Breast epithelium (tissue), 4 donors: ENCODE data around the gene TRIM15. TPM values are rescaled to one million over a fixed set of nuclear protein-coding genes. Genes with fewer than 3 reads are reported as not detected.
A peak's percentile ranks its signal among the peaks of the same experiment; 100 is the strongest.

Experiments
- DNase-seq, 2 donors: peaks; one replicate each; pipeline ENCODE4 v3.0.0-alpha.2; 2019; ENCODE audit warnings: low spot score in 2 of 2
- H3K27ac ChIP-seq, 2 donors: fragments of 200-600 bp; sonication (generic) in 1 of 2; one replicate each; pipeline ENCODE4 v1.5.1; 2016 to 2019; ENCODE audit warnings: mild to moderate bottlenecking in 1 of 2
- H3K27me3 ChIP-seq, 2 donors: fragments of 200-600 bp; sonication (generic) in 1 of 2; one replicate each; pipeline versions ENCODE4 v1.5.1 to v1.6.0; 2017 to 2019; ENCODE audit warnings: control low read depth in 1 of 2, mild to moderate bottlenecking in 1 of 2
- H3K36me3 ChIP-seq: fragments of 200-600 bp; one replicate; pipeline ENCODE4 v1.5.1; 2019
- H3K4me1 ChIP-seq, 2 donors: fragments of 200-600 bp; sonication (generic); one replicate each; pipeline ENCODE4 v1.5.1; 2016 to 2019; ENCODE audit warnings: control low read depth in 1 of 2
- H3K4me3 ChIP-seq, 3 donors: fragments of 200-600 bp; sonication (generic); 1 replicate in 2 of 3; 2 replicates in 1 of 3; pipeline ENCODE4 v1.5.1; 2016 to 2019; ENCODE audit warnings: mild to moderate bottlenecking in 3 of 3, moderate library complexity in 2 of 3
- H3K9me3 ChIP-seq, 2 donors: fragments of 200-600 bp; sonication (generic) in 1 of 2; one replicate each; pipeline ENCODE4 v1.5.1; 2016 to 2019; ENCODE audit warnings: control low read depth in 1 of 2
- CTCF ChIP-seq, 3 donors: fragments of 450-650 bp; IDR thresholded peaks; one replicate each; pipeline ENCODE4 v1.5.1; 2016 to 2017; ENCODE audit warnings: antibody characterized with exemption in 3 of 3, mild to moderate bottlenecking in 3 of 3, moderate library complexity in 3 of 3
- POLR2A ChIP-seq: fragments of 450-650 bp; IDR thresholded peaks from one replicate; pipeline ENCODE4 v1.6.1; 2016; ENCODE audit warnings: antibody characterized with exemption, mild to moderate bottlenecking, moderate library complexity
- POLR2AphosphoS5 ChIP-seq, 3 donors: sonication (generic); formaldehyde crosslinking; IDR thresholded peaks; one replicate each; pipeline ENCODE4 v1.6.1; 2017; ENCODE audit warnings: antibody characterized with exemption in 3 of 3
- intact Hi-C: fragments of 100-400 bp; cut with DNase I; formaldehyde crosslinking; loops from one replicate; pipeline ENCODE4 v1.15.1; 2023; ENCODE audit warnings: low total_unique reads
- total RNA-seq, 3 donors: library from RNA; depleted of rRNA; stranded (reverse); fragments of >200 nt; gene quantifications; one replicate each; pipeline ENCODE4 v1.1.0, GENCODE V29; 2016

TRIM15 gene
- total RNA-seq, 3 donors from 2014 or later = 0.33 TPM; not detected in 2

DNA sequence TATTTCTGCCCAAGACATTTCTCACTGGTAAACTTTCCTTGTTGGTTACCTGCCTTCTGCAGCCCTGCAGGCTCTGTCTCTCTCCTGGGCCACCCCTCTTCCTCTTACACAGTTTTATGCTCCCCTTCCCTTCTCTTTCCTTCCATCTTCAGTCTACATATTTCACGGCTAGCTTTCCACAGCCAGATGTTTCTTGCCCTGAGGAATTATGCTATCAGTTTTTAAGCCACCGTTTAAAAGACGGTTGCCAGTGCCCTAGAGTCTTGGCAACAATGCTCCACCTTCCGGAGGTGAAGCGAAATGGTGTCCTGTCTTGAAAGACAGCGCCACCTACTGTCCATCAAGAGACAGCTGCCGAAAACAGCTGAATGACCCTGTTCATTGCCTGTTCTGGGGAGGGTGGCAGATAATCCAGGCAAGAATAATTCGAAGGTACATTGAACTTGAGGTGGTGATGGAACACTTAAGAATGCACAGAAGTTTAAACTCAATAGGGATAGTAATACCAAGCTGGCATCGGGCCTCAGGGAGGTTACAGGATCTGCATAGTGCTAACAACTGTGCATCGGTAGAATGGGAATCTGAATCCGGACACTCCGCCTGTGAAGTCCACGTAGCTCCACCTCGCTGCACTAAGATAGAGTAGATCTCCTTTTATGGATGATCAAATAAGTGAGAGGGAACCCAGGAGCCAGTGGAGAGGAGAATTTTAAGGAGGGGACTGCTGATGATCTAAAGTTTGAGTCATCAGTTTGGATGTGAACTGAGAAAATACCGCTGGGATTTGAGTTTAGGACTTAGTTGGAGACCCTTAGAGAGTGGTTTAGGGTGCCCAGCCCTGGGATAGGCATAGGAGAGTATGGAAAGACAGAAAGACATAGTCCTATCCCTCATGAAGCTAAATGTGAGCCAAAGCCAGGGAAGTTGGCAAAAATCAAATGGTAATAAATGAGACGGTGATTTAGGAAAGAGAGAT is 32.2 kb upstream of the TRIM15 start:
- DNase-seq = peak; percentile 61 to 71
- Histone ChIP-seq H3K36me3 (no peaks in the 10 kb centered on the region), H3K27me3 (peaks cover 0 to 49% of the 10 kb centered on the region in 2 donors), H3K4me1 (no peaks in the 10 kb centered on the region), H3K4me3 (peak overlapping the region in 1 of 3 donors; percentile 17), H3K9me3 (no peaks in the 10 kb centered on the region), H3K27ac (no peak overlapping the region)
- peak; percentile 89 to 98 (median 94) for TF ChIP-seq CTCF (IDR thresholded peaks at IDR 0.05)
- peak in 1 of 3 donors; percentile 66 for TF ChIP-seq POLR2AphosphoS5 (IDR thresholded peaks at IDR 0.05)
- TF ChIP-seq POLR2A = no peak
- intact Hi-C loops = no loop called here

- intact Hi-C loops = no loop called here
- H3K4me1 ChIP-seq = no peaks in the 10 kb centered on the region
- H3K9me3 ChIP-seq = no peaks in the 10 kb centered on the region
- H3K27ac ChIP-seq = no peak overlapping the region
- no peak for DNase-seq
- H3K27me3 ChIP-seq = peaks cover 0 to 48% of the 10 kb centered on the region in 2 donors
- no peaks in the 10 kb centered on the region for H3K36me3 ChIP-seq
- H3K4me3 ChIP-seq = no peak overlapping the region
- TF ChIP-seq POLR2A (no peak), CTCF (IDR thresholded peaks at IDR 0.05) (no peak), POLR2AphosphoS5 (IDR thresholded peaks at IDR 0.05) (no peak)
Observed at GRCh38 chr6:30131947-30132497, 31.3 kb upstream of the TRIM15 start.

DNA sequence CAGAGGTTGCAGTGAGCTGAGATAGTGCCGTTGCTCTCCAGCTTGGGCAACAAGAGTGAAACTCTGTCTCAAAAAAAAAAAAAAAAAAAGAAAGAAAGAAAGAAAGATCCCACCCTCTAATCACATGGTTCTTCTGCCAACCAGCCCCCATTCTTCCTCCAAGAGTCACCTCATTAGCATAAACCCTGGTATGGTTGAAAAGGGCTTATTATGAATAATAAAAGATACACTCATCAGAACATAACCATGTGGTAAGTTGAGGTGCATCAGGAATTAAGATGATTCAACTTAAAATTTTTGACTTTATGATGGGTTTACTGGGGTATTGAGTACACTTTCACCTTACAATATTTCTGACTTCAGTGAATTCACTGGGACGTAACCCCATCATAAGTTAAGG is 28.2 kb upstream of the TRIM15 start:
- H3K27me3 ChIP-seq = peaks cover 0 to 19% of the 10 kb centered on the region in 2 donors
- TF ChIP-seq CTCF (IDR thresholded peaks at IDR 0.05) = no peak
- TF ChIP-seq POLR2AphosphoS5 (IDR thresholded peaks at IDR 0.05) = no peak
- no peak for TF ChIP-seq POLR2A
- intact Hi-C loops = no loop called here

DNA sequence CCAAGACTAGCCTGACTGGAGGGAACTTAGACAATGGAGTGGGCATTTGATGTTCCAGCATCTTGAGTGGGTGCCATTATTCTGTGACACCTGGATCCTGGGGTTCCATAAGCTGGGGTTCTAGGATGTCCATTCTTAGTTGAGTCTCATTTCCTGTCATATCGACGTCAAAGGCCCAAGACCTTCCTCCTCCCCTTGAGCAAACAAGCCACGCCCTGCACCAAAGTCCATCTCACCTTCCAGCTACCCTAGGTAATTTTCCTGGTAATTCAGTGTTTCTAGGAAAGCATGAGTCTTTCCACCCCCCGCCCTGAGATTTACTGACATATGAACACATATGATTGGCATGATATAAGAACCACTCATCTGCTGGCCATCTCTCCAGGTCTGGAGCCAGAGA is 27.6 kb upstream of the TRIM15 start, which contains the start of gene TRIM40:
TRIM40 (plus strand) TSS at position 384 of the 400 bp plus-strand sequence. CDS start 897 bp downstream, outside the sequence.
- Histone ChIP-seq H3K27ac (no peak within 1 kb of the TSS), H3K36me3 (no peaks in the 10 kb centered on the region), H3K9me3 (no peaks in the 10 kb centered on the region), H3K4me1 (no peaks in the 10 kb centered on the region), H3K27me3 (peaks cover 0 to 15% of the 10 kb centered on the region in 2 donors), H3K4me3 (no peak within 1 kb of the TSS)
- intact Hi-C loops = no loop called here
- DNase-seq = no peak
- no peak for TF ChIP-seq POLR2AphosphoS5 (IDR thresholded peaks at IDR 0.05)
- TF ChIP-seq POLR2A = no peak
- no peak for TF ChIP-seq CTCF (IDR thresholded peaks at IDR 0.05)

More for the DNA sequence above, 28.2 kb upstream of the TRIM15 start:
- no peak for DNase-seq
- Histone ChIP-seq H3K4me3 (no peak overlapping the region), H3K9me3 (no peaks in the 10 kb centered on the region), H3K4me1 (no peaks in the 10 kb centered on the region), H3K27ac (no peak overlapping the region), H3K36me3 (no peaks in the 10 kb centered on the region)
